GM21381 (cell line): ENCODE measurements around the gene SGCD.

Source experiments
- ATAC-seq: cut with Tn5 transposase; IDR thresholded peaks from one replicate; pipeline ENCODE4 v1.9.1; 2021; ENCODE audit warnings: mild to moderate bottlenecking, moderate library complexity; ENCODE audit not compliant: unreplicated experiment

SGCD gene

GRCh38 chr5:156498226-156498980, 171.4 kb downstream of the SGCD start:
- no peak for ATAC-seq

GRCh38 chr5:156500755-156501154, 173.8 kb downstream of the SGCD start:
- no peak for ATAC-seq

GRCh38 chr5:156505101-156505500, 178.1 kb downstream of the SGCD start:
- no peak for ATAC-seq

- ATAC-seq = no peak
Observed at GRCh38 chr5:156513123-156513815, 186.3 kb downstream of the SGCD start.

GRCh38 chr5:156515121-156515520, 188.2 kb downstream of the SGCD start:
- ATAC-seq = no peak

- ATAC-seq = no peak
Observed at GRCh38 chr5:156515803-156516360, 188.9 kb downstream of the SGCD start.

- ATAC-seq = no peak
Observed at GRCh38 chr5:156522651-156523529, 195.9 kb downstream of the SGCD start.

- ATAC-seq = no peak
Observed at GRCh38 chr5:156523607-156524006, 196.6 kb downstream of the SGCD start.

- no peak for ATAC-seq
Observed at GRCh38 chr5:156526081-156526925, 199.3 kb downstream of the SGCD start.

GRCh38 chr5:156527611-156528010, 200.6 kb downstream of the SGCD start:
- ATAC-seq = no peak

- ATAC-seq = no peak
Observed at GRCh38 chr5:156528673-156529072, 201.7 kb downstream of the SGCD start.

- ATAC-seq = no peak
Observed at GRCh38 chr5:156529892-156530291, 202.9 kb downstream of the SGCD start.

GRCh38 chr5:156531199-156531598, 204.2 kb downstream of the SGCD start:
- no peak for ATAC-seq

GRCh38 chr5:156532921-156533320, 206.0 kb downstream of the SGCD start:
- no peak for ATAC-seq

- ATAC-seq = no peak
Observed at GRCh38 chr5:156534085-156534484, 207.1 kb downstream of the SGCD start.

GRCh38 chr5:156534906-156535485, 208.0 kb downstream of the SGCD start:
- ATAC-seq = no peak

GRCh38 chr5:156540491-156540890, 213.5 kb downstream of the SGCD start:
- ATAC-seq = no peak

GRCh38 chr5:156541582-156541981, 214.6 kb downstream of the SGCD start:
- ATAC-seq = no peak

- ATAC-seq = no peak
Observed at GRCh38 chr5:156543348-156544145, 216.6 kb downstream of the SGCD start.
